GM10266 (cell line): Measurements from ENCODE around the gene CHD9.

Source experiments
- DNase-seq: peaks from one replicate; pipeline ENCODE4 v3.0.0; 2012; ENCODE audit errors: extremely low spot score
- CTCF ChIP-seq: IDR thresholded peaks from 2 replicates; pipeline ENCODE4 v1.5.1; 2012; ENCODE audit warnings: mild to moderate bottlenecking, low read depth; ENCODE audit not compliant: control insufficient read depth, insufficient read depth; ENCODE audit errors: missing control alignments

The CHD9 gene

GRCh38 chr16:53084746-53085334 lies 30.0 kb downstream of the CHD9 start:
- no peak for TF ChIP-seq CTCF
- DNase-seq = no peak

- DNase-seq = no peak
- TF ChIP-seq CTCF = no peak
Observed at GRCh38 chr16:53085369-53085843, 30.6 kb downstream of the CHD9 start.

- no peak for TF ChIP-seq CTCF
- no peak for DNase-seq
Observed at GRCh38 chr16:53085931-53086421, 31.2 kb downstream of the CHD9 start.

- no peak for DNase-seq
- TF ChIP-seq CTCF = no peak
Observed at GRCh38 chr16:53087101-53087500, 32.3 kb downstream of the CHD9 start.

- no peak for TF ChIP-seq CTCF
- no peak for DNase-seq
Observed at GRCh38 chr16:53089434-53090285, 34.9 kb downstream of the CHD9 start.

GRCh38 chr16:53090286-53090590 lies 35.4 kb downstream of the CHD9 start:
- TF ChIP-seq CTCF = no peak
- DNase-seq = no peak
